GM12891 (cell line): Measurements from ENCODE around the gene GOT1.

ENCODE experiments used
- PAX5 ChIP-seq: IDR thresholded peaks from 2 replicates; pipeline ENCODE4 v1.6.1; 2011; ENCODE audit warnings: low read length, moderate library complexity, mild to moderate bottlenecking; ENCODE audit not compliant: insufficient read depth, severe bottlenecking
- POLR2A ChIP-seq: IDR thresholded peaks from 2 replicates; pipeline ENCODE4 v1.6.1; 2011; ENCODE audit warnings: low read depth, low read length, control low read depth
- POLR2AphosphoS5 ChIP-seq: IDR thresholded peaks from 2 replicates; pipeline ENCODE4 v1.6.1; 2011; ENCODE audit warnings: low read depth, low read length, control low read depth
- SPI1 ChIP-seq: IDR thresholded peaks from 2 replicates; pipeline ENCODE4 v1.6.1; 2011; ENCODE audit warnings: low read depth, low read length, control low read depth
- TAF1 ChIP-seq: IDR thresholded peaks from 2 replicates; pipeline ENCODE4 v1.6.1; 2011; ENCODE audit warnings: low read depth, low read length, control low read depth

DNA sequence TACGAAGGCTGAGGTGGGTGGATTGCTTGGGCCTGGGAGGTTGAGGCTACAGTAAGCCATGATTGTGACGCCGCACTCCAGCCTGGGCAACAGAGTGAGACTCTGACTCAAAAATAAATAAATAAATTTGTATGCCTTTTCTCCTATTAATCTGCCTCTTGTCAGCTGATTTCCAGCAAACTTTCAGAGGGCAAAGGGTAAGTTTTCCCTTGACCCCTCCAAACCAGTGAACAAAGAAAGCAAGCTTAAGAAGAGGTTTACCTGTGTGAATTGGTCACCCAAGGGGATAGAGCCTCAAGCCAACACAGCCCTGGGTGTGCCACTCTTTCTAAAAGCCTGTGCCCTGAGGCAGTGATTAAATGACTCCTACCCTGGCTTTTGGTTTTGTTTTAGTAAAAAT lies 30.8 kb downstream of the GOT1 start:
- TF ChIP-seq POLR2AphosphoS5, result no peak
- TF ChIP-seq PAX5, result no peak
- TF ChIP-seq POLR2A, result no peak
- TF ChIP-seq TAF1, result no peak
- no peak for TF ChIP-seq SPI1
